HFF-Myc (cell line): ENCODE data around the gene MAEA.
"Not testable (repeated sequence)": the region's sequence is repeated elsewhere in the genome, so short reads cannot be mapped to it uniquely, and the experiment has no call there.

Source experiments
- DNase-seq: peaks from one replicate; pipeline ENCODE4 v3.0.0-alpha.2; 2011; ENCODE audit warnings: low read depth; ENCODE audit errors: extremely low read depth
- H3K4me3 ChIP-seq: replicated peaks from 2 replicates; pipeline ENCODE4 v1.5.1; 2011; ENCODE audit warnings: low read depth, mild to moderate bottlenecking, control low read depth, low read length
- CTCF ChIP-seq: IDR thresholded peaks from 2 replicates; pipeline ENCODE4 v1.5.1; 2012; ENCODE audit warnings: mild to moderate bottlenecking, low read depth, low read length, control low read depth; ENCODE audit errors: missing control alignments

Gene MAEA

GRCh38 chr4:1291091-1291490 is 1.4 kb downstream of the MAEA start:
- no peak for DNase-seq
- peak overlapping the region; percentile 94 for H3K4me3 ChIP-seq
- TF ChIP-seq CTCF: no peak

- no peak for TF ChIP-seq CTCF
- no peak for DNase-seq
- H3K4me3 ChIP-seq: peak overlapping the region; percentile 15; the same call in 1 of the 2 replicates
These were observed 2.5 kb downstream of the MAEA start for GRCh38 chr4:1291996-1292702.

- not testable (repeated sequence) for H3K4me3 ChIP-seq, DNase-seq
These were observed 3.0 kb downstream of the MAEA start for GRCh38 chr4:1292703-1293011.

GRCh38 chr4:1293531-1293941 is 3.8 kb downstream of the MAEA start:
- DNase-seq: no peak
- no peak for TF ChIP-seq CTCF
- no peak overlapping the region for H3K4me3 ChIP-seq

GRCh38 chr4:1293991-1294390 is 4.3 kb downstream of the MAEA start:
- TF ChIP-seq CTCF: no peak
- H3K4me3 ChIP-seq: no peak overlapping the region
- DNase-seq: no peak

GRCh38 chr4:1294424-1294823 is 4.7 kb downstream of the MAEA start:
- H3K4me3 ChIP-seq: no peak overlapping the region
- TF ChIP-seq CTCF: no peak
- DNase-seq: no peak

- H3K4me3 ChIP-seq: no peak overlapping the region
- TF ChIP-seq CTCF: no peak
- no peak for DNase-seq
These were observed 5.2 kb downstream of the MAEA start for GRCh38 chr4:1294891-1295290.
